Hepatocyte (in vitro differentiated cells): ENCODE results near the gene SNCG. TPM values are rescaled to one million over a fixed set of nuclear protein-coding genes. Genes with fewer than 3 reads are reported as not detected.

Experiments
- DNase-seq: peaks from one replicate; pipeline ENCODE4 v3.0.0-alpha.2; 2016; ENCODE audit warnings: low spot score
- H2AFZ ChIP-seq: fragments of 200-600 bp; sonication (generic); 2 replicates; pipeline ENCODE4 v1.6.0; 2016; ENCODE audit warnings: antibody characterized with exemption, mild to moderate bottlenecking
- H3K27ac ChIP-seq: fragments of 200-600 bp; sonication (generic); 2 replicates; pipeline ENCODE4 v1.5.1; 2016; ENCODE audit warnings: mild to moderate bottlenecking
- H3K27me3 ChIP-seq: fragments of 200-600 bp; sonication (generic); 2 replicates; pipeline ENCODE4 v1.6.1; 2016
- H3K36me3 ChIP-seq: fragments of 200-600 bp; sonication (generic); replicated peaks from 2 replicates; pipeline ENCODE4 v1.5.1; 2016; ENCODE audit warnings: low read depth; ENCODE audit not compliant: insufficient read depth
- H3K4me1 ChIP-seq: fragments of 200-600 bp; sonication (generic); 2 replicates; pipeline ENCODE4 v1.5.1; 2016; ENCODE audit warnings: mild to moderate bottlenecking, moderate library complexity; ENCODE audit not compliant: insufficient read depth
- H3K4me2 ChIP-seq: fragments of 200-600 bp; sonication (generic); 2 replicates; pipeline ENCODE4 v1.6.0; 2016
- H3K4me3 ChIP-seq: fragments of 200-600 bp; sonication (generic); 2 replicates; pipeline ENCODE4 v1.5.1; 2016; ENCODE audit warnings: mild to moderate bottlenecking
- H3K79me2 ChIP-seq: fragments of 200-600 bp; sonication (generic); 2 replicates; pipeline ENCODE4 v1.6.0; 2017; ENCODE audit warnings: mild to moderate bottlenecking
- H3K9me2 ChIP-seq: fragments of 200-600 bp; sonication (generic); replicated peaks from 2 replicates; pipeline ENCODE4 v1.6.0; 2017; ENCODE audit warnings: mild to moderate bottlenecking; ENCODE audit not compliant: insufficient read depth
- H3K9me3 ChIP-seq: fragments of 200-600 bp; sonication (generic); 2 replicates; pipeline ENCODE4 v1.5.1; 2016; ENCODE audit warnings: low read depth, mild to moderate bottlenecking
- H4K20me1 ChIP-seq: fragments of 200-600 bp; sonication (generic); 2 replicates; pipeline ENCODE4 v1.6.0; 2016; ENCODE audit warnings: mild to moderate bottlenecking; ENCODE audit not compliant: insufficient read depth, poor library complexity, severe bottlenecking
- EZH2 ChIP-seq: fragments of 200-600 bp; sonication (generic); IDR thresholded peaks from 2 replicates; pipeline ENCODE4 v1.6.1; 2016; ENCODE audit warnings: antibody characterized with exemption, mild to moderate bottlenecking, borderline replicate concordance
- EZH2phosphoT487 ChIP-seq: fragments of 200-600 bp; sonication (generic); IDR thresholded peaks from one replicate; pipeline ENCODE4 v1.6.1; 2018; ENCODE audit warnings: antibody characterized with exemption, mild to moderate bottlenecking, low read depth, moderate library complexity; ENCODE audit not compliant: unreplicated experiment, severe bottlenecking
- WGBS: methylation state at CpG from one replicate; pipeline ENCODE4 v1.1.6; 2016; ENCODE audit warnings: low lambda C conversion rate; ENCODE audit errors: missing lambda C conversion rate; 5-methylcytosine and 5-hydroxymethylcytosine counted together
- polyA plus RNA-seq: library from polyadenylated mRNA; unstranded; fragments of >200 nt; fragmentation: Nextera tagmentation; extraction: Ambion mirVana; gene quantifications from 2 replicates; pipeline ENCODE4 v1.2.1, GENCODE V29; 2016
- total RNA-seq: library from RNA; depleted of rRNA; stranded (reverse); fragments of >200 nt; gene quantifications from 2 replicates; pipeline ENCODE4 v1.2.3, GENCODE V29; 2014
- TF ChIP-seq, protein P1 (sequence below): fragments of 200-600 bp; sonication (generic); IDR thresholded peaks from 2 replicates; pipeline ENCODE4 v1.5.1; 2016; ENCODE audit warnings: antibody characterized with exemption, mild to moderate bottlenecking; ENCODE audit not compliant: poor library complexity

SNCG gene
- total and polyA plus RNA-seq, 2 experiments from 2014 or later: 12.1 to 18.5 TPM

GRCh38 chr10:86922553-86922961 lies 35.8 kb upstream of the SNCG start:
- H3K9me2 ChIP-seq: no peaks in the 10 kb centered on the region

DNA sequence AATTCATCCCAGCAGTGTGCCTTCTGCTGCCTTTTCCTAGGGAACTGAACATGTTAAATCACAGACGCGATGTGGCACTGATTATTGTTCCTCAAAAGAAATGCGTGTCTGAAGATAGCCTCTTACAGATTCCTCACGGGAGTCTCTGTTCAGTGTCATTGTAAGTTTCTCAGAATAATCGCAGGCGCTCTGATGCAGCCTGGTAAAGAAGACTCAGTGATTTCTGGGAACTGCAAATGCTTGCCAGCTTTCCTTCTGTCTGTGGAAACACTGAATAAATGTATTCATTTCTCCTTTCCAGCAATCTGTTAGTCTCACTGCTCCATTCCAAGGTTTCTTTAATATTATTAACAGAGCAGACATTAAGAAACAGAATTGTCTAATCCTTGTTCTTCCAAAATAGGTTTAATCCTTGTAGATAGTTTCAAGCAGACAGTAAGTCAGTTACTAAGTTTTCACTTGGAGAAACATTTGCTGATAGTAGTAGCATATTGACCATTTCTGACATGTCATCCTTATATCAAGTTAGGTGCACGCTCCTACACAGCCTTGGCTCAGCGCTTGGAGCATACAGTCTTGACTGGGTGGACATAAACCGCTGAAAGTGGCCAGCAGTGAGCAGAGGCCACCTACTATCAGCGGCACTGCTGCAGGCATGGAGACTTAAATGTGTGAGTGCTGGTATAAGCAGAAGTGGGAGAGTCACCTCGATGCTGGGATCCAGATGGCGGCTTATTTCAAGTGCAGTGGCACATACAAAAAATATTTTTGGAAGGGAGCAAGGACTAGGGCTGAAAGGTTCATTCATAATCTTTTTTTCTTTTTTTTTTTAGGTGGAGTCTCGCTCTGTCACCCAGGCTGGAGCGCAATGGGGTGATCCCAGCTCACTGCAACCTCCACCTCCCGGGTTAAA lies 28.7 kb upstream of the SNCG start:
- DNase-seq: no peak
- Histone ChIP-seq H3K36me3 (no peaks in the 10 kb centered on the region), H3K9me2 (no peaks in the 10 kb centered on the region), H3K79me2 (no peaks in the 10 kb centered on the region), H2AFZ (no peak overlapping the region), H3K4me2 (no peak overlapping the region), H3K4me3 (no peak overlapping the region), H3K27me3 (no peaks in the 10 kb centered on the region), H3K27ac (no peak overlapping the region), H4K20me1 (no peaks in the 10 kb centered on the region), H3K4me1 (no peaks in the 10 kb centered on the region), H3K9me3 (no peaks in the 10 kb centered on the region)
- TF ChIP-seq, protein P1, sequence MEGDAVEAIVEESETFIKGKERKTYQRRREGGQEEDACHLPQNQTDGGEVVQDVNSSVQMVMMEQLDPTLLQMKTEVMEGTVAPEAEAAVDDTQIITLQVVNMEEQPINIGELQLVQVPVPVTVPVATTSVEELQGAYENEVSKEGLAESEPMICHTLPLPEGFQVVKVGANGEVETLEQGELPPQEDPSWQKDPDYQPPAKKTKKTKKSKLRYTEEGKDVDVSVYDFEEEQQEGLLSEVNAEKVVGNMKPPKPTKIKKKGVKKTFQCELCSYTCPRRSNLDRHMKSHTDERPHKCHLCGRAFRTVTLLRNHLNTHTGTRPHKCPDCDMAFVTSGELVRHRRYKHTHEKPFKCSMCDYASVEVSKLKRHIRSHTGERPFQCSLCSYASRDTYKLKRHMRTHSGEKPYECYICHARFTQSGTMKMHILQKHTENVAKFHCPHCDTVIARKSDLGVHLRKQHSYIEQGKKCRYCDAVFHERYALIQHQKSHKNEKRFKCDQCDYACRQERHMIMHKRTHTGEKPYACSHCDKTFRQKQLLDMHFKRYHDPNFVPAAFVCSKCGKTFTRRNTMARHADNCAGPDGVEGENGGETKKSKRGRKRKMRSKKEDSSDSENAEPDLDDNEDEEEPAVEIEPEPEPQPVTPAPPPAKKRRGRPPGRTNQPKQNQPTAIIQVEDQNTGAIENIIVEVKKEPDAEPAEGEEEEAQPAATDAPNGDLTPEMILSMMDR: no peak
- TF ChIP-seq EZH2phosphoT487: no peak
- TF ChIP-seq EZH2: no peak
- WGBS: 93% methylated on average over 15 of the region's 15 CpGs

More at GRCh38 chr10:86922553-86922961, 35.8 kb upstream of the SNCG start:
- Histone ChIP-seq H4K20me1 (no peaks in the 10 kb centered on the region), H3K4me1 (no peaks in the 10 kb centered on the region), H3K27me3 (no peaks in the 10 kb centered on the region), H2AFZ (no peak overlapping the region), H3K27ac (no peak overlapping the region), H3K36me3 (no peaks in the 10 kb centered on the region), H3K4me3 (no peak overlapping the region), H3K4me2 (no peak overlapping the region), H3K9me3 (no peaks in the 10 kb centered on the region), H3K79me2 (no peaks in the 10 kb centered on the region)
- TF ChIP-seq EZH2phosphoT487 (no peak), EZH2 (no peak)
- TF ChIP-seq, protein P1: no peak
- 95% methylated on average over 9 of the region's 9 CpGs for WGBS
- DNase-seq: no peak

DNA sequence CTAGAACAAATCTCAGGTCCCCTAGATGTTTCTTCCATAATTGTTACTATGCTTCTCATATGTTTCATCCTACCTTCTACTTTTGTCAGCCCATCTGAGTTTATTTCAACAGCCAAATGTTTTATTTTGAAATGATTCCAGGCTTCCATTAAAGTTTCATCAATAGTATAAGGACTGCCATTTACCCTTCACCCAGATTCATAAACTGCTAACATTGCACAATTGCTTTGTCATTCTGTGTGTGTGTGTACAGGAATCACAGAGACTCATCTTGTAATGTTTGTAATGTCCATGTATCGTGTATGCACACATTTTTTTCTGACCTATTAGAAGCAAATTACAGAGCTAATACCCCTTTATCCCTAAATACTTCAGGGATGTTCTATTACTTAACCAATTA lies 26.5 kb upstream of the SNCG start:
- Histone ChIP-seq H3K27me3 (no peaks in the 10 kb centered on the region), H3K9me3 (no peaks in the 10 kb centered on the region), H4K20me1 (no peaks in the 10 kb centered on the region), H3K4me3 (no peak overlapping the region), H3K4me2 (no peak overlapping the region), H3K27ac (no peak overlapping the region), H3K9me2 (no peaks in the 10 kb centered on the region), H3K79me2 (no peaks in the 10 kb centered on the region), H3K36me3 (no peaks in the 10 kb centered on the region), H3K4me1 (no peaks in the 10 kb centered on the region), H2AFZ (no peak overlapping the region)
- WGBS: 94% methylated on average over 1 of the region's 1 CpG
- no peak for DNase-seq
- no peak for TF ChIP-seq EZH2
- TF ChIP-seq, protein P1: no peak
- TF ChIP-seq EZH2phosphoT487: no peak
